NCI-H226 (cell line): ENCODE measurements around the gene ZNF446.
"Not testable (repeated sequence)": the region's sequence is repeated elsewhere in the genome, so short reads cannot be mapped to it uniquely, and the experiment has no call there.

Source experiments
- DNase-seq: peaks from one replicate; pipeline ENCODE4 v3.0.0-alpha.2; 2015

The ZNF446 gene

GRCh38 chr19:58470837-58471543 lies 5.2 kb upstream of the ZNF446 start:
- not testable (repeated sequence) for DNase-seq

- no peak for DNase-seq
These were observed 4.4 kb upstream of the ZNF446 start for GRCh38 chr19:58471736-58472135.

- no peak for DNase-seq
These were observed 2.4 kb upstream of the ZNF446 start for GRCh38 chr19:58473775-58474174.

- peak; percentile 26 for DNase-seq
These were observed 1.7 kb upstream of the ZNF446 start for GRCh38 chr19:58474291-58474996.

GRCh38 chr19:58474997-58475713 lies 997 bp upstream of the ZNF446 start:
- DNase-seq = no peak

- no peak for DNase-seq
These were observed 405 bp downstream of the ZNF446 start for GRCh38 chr19:58476498-58477015.

- DNase-seq = no peak
These were observed 978 bp downstream of the ZNF446 start for GRCh38 chr19:58477130-58477529.

- no peak for DNase-seq
These were observed 1.7 kb downstream of the ZNF446 start for GRCh38 chr19:58477871-58478270.

- no peak for DNase-seq
These were observed 3.2 kb downstream of the ZNF446 start for GRCh38 chr19:58479303-58479702.

- DNase-seq = no peak
These were observed 3.8 kb downstream of the ZNF446 start for GRCh38 chr19:58479736-58480480.

GRCh38 chr19:58480481-58480830 lies 4.3 kb downstream of the ZNF446 start:
- no peak for DNase-seq

GRCh38 chr19:58480831-58481230 lies 4.7 kb downstream of the ZNF446 start:
- DNase-seq = no peak

GRCh38 chr19:58482372-58482771 lies 6.2 kb downstream of the ZNF446 start:
- DNase-seq = no peak

GRCh38 chr19:58483776-58484175 lies 7.6 kb downstream of the ZNF446 start:
- no peak for DNase-seq

- not testable (repeated sequence) for DNase-seq
These were observed 8.2 kb downstream of the ZNF446 start for GRCh38 chr19:58484349-58484748.

- no peak for DNase-seq
These were observed 15.2 kb downstream of the ZNF446 start for GRCh38 chr19:58491393-58491792.

- DNase-seq = no peak
These were observed 16.1 kb downstream of the ZNF446 start for GRCh38 chr19:58492265-58492664.

GRCh38 chr19:58497634-58498170 lies 21.6 kb downstream of the ZNF446 start:
- no peak for DNase-seq

- no peak for DNase-seq
These were observed 22.3 kb downstream of the ZNF446 start for GRCh38 chr19:58498316-58499020.

GRCh38 chr19:58499021-58499927 lies 23.1 kb downstream of the ZNF446 start:
- DNase-seq = peak; percentile 98

- DNase-seq = no peak
These were observed 24.1 kb downstream of the ZNF446 start for GRCh38 chr19:58500242-58500641.
